Activated naive CD4-positive, alpha-beta T cell treated with Interleukin-2 at 50 U/mL for 16 hours (primary cell): ENCODE data around the gene HPCAL4.
A peak's percentile ranks its signal among the peaks of the same experiment; 100 is the strongest.

Experiments
- DNase-seq: peaks from one replicate; pipeline ENCODE4 v3.0.0-alpha.2; 2020

Gene HPCAL4

GRCh38 chr1:39691383-39692151, at the start of gene HPCAL4:
Gene HPCAL4, minus strand, starts transcription at chr1:39691433. Its CDS starts 6,830 bp downstream, at chr1:39684603.
- DNase-seq, result peak; percentile 91

GRCh38 chr1:39738622-39739366, 47.6 kb upstream of the HPCAL4 start, which contains the start of gene PPIE:
Gene PPIE, plus strand, starts transcription at chr1:39738882. Its CDS starts 19 bp downstream, at chr1:39738901.
- DNase-seq, result peak; percentile 95

- no peak for DNase-seq
Observed at GRCh38 chr1:39737546-39738169, 46.4 kb upstream of the HPCAL4 start.

GRCh38 chr1:39735731-39736130, 44.5 kb upstream of the HPCAL4 start:
- DNase-seq, result no peak

GRCh38 chr1:39733161-39733560, 41.9 kb upstream of the HPCAL4 start:
- DNase-seq, result no peak

- no peak for DNase-seq
Observed at GRCh38 chr1:39732730-39733129, 41.5 kb upstream of the HPCAL4 start.

GRCh38 chr1:39729842-39730241, 38.6 kb upstream of the HPCAL4 start:
- no peak for DNase-seq

- DNase-seq, result no peak
Observed at GRCh38 chr1:39729030-39729429, 37.8 kb upstream of the HPCAL4 start.

GRCh38 chr1:39727932-39728317, 36.7 kb upstream of the HPCAL4 start:
- DNase-seq, result no peak

- no peak for DNase-seq
Observed at GRCh38 chr1:39727221-39727931, 36.1 kb upstream of the HPCAL4 start.

GRCh38 chr1:39726600-39726999, 35.4 kb upstream of the HPCAL4 start:
- no peak for DNase-seq

- DNase-seq, result no peak
Observed at GRCh38 chr1:39722495-39722894, 31.3 kb upstream of the HPCAL4 start.

GRCh38 chr1:39721664-39722063, 30.4 kb upstream of the HPCAL4 start:
- no peak for DNase-seq

- DNase-seq, result no peak
Observed at GRCh38 chr1:39720094-39720999, 29.1 kb upstream of the HPCAL4 start.

GRCh38 chr1:39717809-39718208, 26.6 kb upstream of the HPCAL4 start:
- no peak for DNase-seq

- DNase-seq, result no peak
Observed at GRCh38 chr1:39713557-39713956, 22.3 kb upstream of the HPCAL4 start.

- DNase-seq, result no peak
Observed at GRCh38 chr1:39711966-39712340, 20.7 kb upstream of the HPCAL4 start.

GRCh38 chr1:39711104-39711965, 20.1 kb upstream of the HPCAL4 start:
- DNase-seq, result no peak

GRCh38 chr1:39707506-39707905, 16.3 kb upstream of the HPCAL4 start:
- DNase-seq, result no peak

- no peak for DNase-seq
Observed at GRCh38 chr1:39704757-39705156, 13.5 kb upstream of the HPCAL4 start.

- no peak for DNase-seq
Observed at GRCh38 chr1:39701049-39701439, 9.8 kb upstream of the HPCAL4 start.
